ENCODE results near the gene BHLHA15.

- TF ChIP-seq CTCF (IDR thresholded peaks at IDR 0.05) = no peak
- TF ChIP-seq POLR2A (IDR thresholded peaks at IDR 0.05) = no peak
Observed at GRCh38 chr7:98162758-98163157, 48.5 kb upstream of the BHLHA15 start.
